GM18907 (cell line): ENCODE measurements around the gene TBX21.
A peak's percentile ranks its signal among the peaks of the same experiment; 100 is the strongest.
"Not testable (repeated sequence)": the region's sequence is repeated elsewhere in the genome, so short reads cannot be mapped to it uniquely, and the experiment has no call there.

ENCODE experiments used
- ATAC-seq: cut with Tn5 transposase; IDR thresholded peaks from one replicate; pipeline ENCODE4 v1.9.1; 2021; ENCODE audit warnings: mild to moderate bottlenecking, moderate library complexity; ENCODE audit not compliant: unreplicated experiment

Gene TBX21

GRCh38 chr17:47729476-47729875 lies 3.6 kb upstream of the TBX21 start:
- no peak for ATAC-seq

DNA sequence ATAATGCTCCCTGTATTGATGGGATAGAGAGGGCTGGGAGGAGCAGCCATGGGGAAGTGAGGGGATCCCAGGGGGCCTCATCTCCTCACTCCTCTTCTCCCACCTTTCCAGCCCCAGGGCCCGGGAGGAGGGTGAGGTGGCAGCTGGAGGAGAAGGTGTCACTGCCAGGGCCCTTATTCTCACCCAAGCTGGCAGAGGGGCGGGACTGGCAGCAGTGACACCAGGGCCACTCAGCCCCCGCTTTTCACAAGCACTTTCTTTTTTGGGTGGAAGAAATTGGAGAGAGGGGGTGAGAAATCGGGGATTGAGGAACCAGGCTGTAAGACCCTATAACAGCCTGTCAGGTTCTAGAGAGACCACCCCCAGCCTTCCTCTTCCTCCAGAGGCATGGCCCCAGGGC lies 2.4 kb upstream of the TBX21 start:
- ATAC-seq: no peak

GRCh38 chr17:47731396-47731795 lies 1.6 kb upstream of the TBX21 start:
- ATAC-seq: no peak

GRCh38 chr17:47732399-47733046 lies 513 bp upstream of the TBX21 start:
- ATAC-seq: no peak

DNA sequence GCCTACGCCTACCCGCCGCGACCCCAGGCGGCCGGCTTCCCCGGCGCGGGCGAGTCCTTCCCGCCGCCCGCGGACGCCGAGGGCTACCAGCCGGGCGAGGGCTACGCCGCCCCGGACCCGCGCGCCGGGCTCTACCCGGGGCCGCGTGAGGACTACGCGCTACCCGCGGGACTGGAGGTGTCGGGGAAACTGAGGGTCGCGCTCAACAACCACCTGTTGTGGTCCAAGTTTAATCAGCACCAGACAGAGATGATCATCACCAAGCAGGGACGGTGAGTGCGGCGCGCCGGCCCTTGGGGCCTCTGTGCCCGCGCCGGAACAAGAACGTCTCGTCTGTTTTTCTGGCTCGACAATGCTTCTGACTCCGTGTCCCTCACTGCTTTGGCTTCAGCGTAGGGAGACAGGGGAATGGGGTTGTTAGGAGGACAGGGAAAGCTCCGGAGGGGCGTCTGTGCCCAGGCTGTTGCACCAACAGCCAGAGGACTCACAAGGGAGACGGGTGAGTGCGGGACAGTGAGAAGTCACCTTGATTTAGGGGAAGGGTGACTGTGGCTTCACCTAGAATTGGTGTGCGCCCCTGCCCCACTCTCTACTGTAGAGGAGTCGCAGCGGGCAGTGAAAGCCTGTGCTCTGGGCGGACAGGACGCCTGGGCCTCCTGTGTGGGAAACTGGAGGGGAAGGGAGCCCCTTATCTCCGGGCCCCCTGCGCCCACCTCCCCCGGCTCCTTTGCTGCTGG lies 806 bp downstream of the TBX21 start:
- ATAC-seq: peak; percentile 13

DNA sequence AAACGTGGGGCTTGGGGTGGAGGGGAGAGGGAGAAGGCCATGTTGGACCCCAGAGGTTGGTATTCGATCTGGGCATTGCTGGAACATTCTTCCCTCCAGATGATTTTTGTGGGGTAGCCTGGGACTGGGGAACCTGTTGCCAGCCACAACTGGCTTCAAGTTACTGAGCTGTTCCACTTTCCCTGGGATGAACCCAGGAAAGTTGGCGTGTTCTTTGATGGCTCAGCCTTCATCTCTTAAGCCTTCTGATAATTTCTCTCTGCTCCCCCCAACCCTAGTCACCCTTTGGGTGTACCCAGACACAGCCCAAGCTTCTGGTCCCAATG lies 2.1 kb downstream of the TBX21 start:
- no peak for ATAC-seq

- peak; percentile 51 for ATAC-seq
These were observed 2.5 kb downstream of the TBX21 start for GRCh38 chr17:47735536-47736011.

- no peak for ATAC-seq
These were observed 3.8 kb downstream of the TBX21 start for GRCh38 chr17:47736501-47737495.

DNA sequence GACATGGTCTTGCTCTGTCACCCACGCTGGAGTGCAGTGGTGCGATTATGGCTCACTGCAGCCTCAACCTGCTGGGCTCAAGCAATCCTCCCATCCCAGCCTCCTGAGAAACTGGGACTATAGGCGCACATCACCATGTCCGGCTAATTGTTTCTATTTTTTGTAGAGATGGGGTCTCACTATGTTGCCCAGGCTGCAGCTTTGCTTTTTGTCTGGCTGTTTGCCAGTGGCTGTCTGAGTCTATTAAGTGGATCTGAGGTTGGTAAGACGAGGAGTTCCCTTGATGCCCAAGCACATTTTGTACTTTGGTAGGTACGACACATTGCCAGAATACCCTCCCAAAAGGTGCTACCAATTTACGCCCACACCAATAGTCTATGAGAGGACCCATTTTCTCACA lies 5.1 kb downstream of the TBX21 start:
- ATAC-seq: no peak

GRCh38 chr17:47739150-47739549 lies 6.1 kb downstream of the TBX21 start:
- no peak for ATAC-seq

- not testable (repeated sequence) for ATAC-seq
These were observed 6.9 kb downstream of the TBX21 start for GRCh38 chr17:47739945-47740344.

GRCh38 chr17:47741109-47741792 lies 8.2 kb downstream of the TBX21 start:
- no peak for ATAC-seq

GRCh38 chr17:47741793-47742145 lies 8.7 kb downstream of the TBX21 start:
- ATAC-seq: no peak

DNA sequence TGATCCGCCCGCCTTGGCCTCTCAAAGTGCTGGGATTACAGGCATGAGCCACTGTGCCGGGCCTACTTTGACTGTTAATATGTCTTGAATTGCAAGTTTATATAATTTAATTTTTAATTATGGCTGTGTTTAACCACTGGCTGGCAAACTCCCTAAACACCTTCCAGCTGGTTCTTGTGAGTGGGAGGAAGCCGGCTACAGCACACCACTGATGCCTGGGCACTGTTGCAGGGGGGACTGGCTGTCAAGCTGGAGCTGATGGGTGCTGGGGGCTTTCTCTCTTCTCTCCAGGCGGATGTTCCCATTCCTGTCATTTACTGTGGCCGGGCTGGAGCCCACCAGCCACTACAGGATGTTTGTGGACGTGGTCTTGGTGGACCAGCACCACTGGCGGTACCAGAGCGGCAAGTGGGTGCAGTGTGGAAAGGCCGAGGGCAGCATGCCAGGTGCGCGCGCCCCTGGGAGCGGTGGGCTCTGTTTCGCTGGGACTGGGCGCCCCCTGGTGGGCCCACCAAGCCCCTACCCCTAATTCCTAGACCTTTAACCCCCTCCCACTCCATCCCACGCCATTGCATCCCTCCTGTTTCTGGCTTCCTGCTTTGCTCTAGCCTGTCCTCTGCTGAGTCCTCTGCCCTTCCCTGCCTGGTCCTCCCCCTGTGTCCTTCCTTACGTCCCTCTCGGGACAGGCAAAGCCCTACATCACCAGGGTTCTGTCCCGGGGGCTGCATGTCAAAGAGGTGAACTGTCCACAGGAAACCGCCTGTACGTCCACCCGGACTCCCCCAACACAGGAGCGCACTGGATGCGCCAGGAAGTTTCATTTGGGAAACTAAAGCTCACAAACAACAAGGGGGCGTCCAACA lies 9.5 kb downstream of the TBX21 start:
- no peak for ATAC-seq

GRCh38 chr17:47744168-47745036 lies 11.4 kb downstream of the TBX21 start:
- no peak for ATAC-seq

- no peak for ATAC-seq
These were observed 12.0 kb downstream of the TBX21 start for GRCh38 chr17:47745037-47745380.

DNA sequence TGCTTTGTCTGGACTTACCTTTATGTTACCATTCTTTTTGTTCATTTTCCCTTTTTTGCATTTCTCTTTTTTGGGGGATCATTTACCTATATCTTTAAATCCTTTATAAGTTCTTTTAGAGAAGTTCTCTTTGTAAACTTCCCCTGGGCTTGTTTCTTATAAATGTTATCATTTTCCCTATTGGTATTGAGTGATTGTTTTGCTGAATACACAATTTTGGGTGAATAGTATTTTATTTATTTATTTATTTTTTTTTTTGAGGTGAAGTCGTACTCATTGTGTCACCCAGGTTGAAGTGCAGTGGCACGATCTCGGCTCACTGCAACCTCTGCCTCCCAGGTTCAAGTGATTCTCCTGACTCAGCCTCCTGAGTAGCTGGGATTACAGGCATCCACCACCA lies 18.4 kb downstream of the TBX21 start:
- no peak for ATAC-seq

DNA sequence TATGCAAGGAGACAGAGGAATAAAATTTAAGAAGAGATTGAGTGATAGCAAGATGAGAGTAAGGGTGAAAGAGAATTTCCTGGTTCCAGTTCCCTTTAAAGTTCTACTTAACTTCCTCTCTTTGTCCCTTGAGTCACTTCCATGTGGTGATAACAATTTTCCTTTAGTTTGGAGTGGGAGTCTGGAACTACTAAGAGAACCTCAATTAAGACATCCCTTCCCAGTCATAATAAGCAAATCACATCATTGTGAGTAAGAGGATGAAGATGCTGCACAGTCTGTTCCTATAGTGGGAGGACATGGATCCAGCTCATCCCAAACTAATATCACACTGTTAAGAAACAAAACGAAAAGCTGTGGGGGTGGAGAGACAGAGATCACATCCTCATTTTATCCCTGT lies 24.4 kb downstream of the TBX21 start:
- no peak for ATAC-seq
